Superior temporal gyrus (tissue), 1 donor: ENCODE measurements around the gene ETV5.
"Not testable (repeated sequence)": the region's sequence is repeated elsewhere in the genome, so short reads cannot be mapped to it uniquely, and the experiment has no call there.

Experiments
- DNase-seq: peaks from one replicate; pipeline ENCODE4 v3.0.0-alpha.2; 2016; ENCODE audit errors: extremely low spot score

ETV5 gene

DNA sequence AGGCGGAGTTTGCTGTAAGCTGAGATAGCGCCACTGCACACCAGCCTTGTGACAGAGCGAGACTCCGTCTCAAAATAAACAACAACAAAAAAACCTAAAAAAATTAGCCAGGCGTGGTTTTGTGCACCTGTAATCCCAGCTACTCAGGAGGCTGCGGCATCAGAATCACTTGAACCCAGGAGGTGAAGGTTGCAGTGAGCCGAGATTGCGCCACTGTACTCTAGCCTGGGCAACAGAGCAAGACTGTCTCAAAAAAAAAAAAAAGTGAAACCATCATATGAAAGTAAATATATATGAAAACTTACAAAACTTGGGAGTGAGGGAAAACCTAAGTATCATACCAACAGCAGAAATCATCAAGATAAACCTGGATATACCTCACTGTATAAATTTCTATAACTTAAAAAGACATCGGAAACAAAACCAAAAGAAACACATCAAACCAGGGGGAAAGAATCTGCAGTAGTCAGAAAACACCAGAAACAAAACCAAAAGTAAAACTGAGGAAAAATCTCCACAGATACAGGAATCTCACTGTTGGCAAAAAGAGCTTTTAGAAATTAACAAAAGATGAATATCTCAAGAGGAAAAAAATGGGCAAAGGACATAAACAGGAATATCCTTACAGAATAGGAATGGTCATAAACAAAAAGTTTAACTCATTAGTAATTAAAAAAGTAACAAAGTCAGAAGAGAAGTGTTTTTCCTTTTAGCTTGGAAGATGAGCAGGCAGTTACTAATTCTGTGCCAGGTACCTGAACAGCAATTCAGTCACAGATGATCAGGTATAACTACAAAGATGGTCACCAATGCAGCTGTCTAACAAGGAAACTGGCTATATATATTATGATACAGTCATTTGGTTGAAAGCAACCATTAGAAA is 41.3 kb downstream of the ETV5 start:
- DNase-seq = no peak

GRCh38 chr3:186060222-186060621 is 48.7 kb downstream of the ETV5 start:
- no peak for DNase-seq

DNA sequence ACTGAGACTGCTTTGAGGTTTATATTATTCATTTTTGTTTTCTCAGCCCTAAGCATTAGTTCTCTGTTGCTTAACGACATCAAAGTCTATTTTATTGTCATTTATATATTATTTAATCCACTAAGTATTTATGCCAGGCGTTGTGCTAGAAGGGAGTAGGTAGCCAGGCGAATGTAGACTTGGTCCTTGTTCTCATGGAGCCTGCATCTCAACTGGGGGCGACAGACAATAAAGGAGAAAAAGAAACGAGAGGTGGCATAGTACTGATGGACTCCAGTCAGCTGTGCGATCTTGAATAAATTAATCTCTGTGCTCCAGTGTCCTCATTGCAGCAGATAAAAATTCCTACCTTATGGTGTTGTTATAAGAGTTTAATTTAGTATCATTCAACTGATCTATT is 49.7 kb downstream of the ETV5 start:
- DNase-seq = no peak

- DNase-seq = no peak
Observed at GRCh38 chr3:186058225-186058624, 50.7 kb downstream of the ETV5 start.

- DNase-seq = no peak
Observed at GRCh38 chr3:186057594-186057993, 51.3 kb downstream of the ETV5 start.

DNA sequence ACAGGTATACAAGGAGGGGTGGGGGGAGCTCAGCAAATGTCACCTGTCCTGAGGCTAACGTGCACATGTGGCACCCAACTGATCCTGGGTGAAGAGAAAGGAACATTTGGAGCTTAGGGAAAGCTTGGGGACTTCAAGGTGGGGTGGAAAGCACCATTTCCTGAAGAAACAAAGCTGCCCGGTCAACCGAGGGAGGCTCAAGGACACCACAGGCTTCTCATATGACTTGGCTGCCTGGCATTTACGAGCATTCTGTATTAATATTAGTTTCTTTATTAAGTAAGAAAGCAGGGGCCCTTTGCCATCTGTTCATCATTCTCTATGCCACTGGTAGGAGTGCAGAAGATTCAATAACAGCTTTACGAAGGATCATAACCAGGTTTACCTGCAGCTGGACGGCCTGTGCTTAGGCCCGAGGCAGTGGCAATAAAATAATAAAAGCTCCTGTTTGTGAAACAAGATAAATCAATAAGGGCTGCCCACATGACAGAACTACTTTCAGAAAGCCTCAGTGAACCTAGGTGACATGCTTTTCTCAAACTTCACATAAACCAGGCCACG is 54.0 kb downstream of the ETV5 start:
- DNase-seq = no peak

DNA sequence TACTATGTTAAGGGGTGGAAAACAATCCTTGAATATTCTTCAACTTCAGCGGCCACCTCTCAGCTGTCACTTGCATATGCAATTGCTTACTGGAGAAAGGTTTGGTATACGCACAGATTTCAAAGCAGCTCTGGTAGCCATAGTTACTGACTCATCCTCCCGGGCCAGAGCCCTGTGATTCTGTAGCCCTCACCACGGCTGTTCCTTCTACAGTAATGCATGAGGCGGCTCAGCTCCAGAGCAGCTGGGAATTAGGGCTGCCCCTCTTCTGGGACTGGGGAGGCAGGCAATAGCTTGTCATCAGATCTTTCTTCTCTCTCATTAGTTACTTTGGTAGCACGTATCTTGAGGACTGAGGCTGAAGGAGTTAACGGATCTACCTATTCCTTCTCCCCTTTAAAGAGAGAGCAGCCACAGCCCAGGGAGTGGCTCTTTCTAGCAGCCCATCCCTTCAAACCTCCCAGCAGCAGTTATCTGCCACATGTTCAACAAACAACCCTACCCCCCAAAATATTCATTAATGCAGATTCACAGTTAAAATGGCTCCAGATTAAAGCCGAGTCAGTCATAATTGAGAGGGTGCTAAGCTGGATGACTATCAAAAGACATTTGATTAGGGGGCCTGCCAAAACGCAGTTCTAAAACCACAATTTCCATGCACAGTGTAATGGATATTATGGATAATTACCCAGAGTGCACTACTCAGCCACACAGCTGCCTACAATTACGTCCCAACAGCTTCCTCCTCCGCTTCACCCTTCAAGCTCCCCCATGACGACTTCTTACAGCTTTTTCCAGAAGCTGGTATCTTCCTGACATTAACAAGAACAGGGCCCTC is 54.7 kb downstream of the ETV5 start:
- peak; percentile 63 for DNase-seq

DNA sequence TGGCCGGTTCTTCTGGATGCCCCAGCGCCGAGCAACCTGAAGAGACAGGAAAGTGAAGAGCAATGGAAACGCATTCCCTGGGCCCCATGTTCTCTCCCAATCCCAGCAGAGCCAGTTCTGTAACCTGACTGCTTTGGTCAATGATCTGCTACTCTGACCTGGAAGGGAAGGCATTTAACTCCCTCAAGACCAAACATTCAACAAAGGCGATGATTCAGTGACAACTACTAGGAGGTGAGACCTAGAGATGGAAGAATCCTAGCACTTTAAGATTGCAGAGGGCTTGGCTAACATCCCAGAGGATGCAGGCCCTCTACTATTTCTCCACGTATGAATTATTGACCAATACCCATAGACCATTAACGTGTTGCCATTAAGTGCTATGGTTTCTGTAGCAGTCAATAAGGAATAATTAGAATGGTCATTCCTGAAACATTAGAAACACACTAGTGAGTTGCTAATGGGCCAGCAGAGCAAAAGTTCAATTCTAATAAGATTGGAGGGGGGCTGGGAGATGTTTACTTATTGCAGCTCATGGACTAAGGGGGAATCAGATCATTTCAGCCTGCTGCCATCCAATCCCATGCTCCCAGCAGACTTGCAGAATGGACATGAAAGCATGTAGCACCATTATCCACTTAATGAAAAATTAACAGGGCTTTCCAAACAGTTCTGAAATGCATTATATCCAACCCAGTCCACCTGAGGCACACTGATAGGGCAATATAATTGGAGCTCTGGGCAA is 56.6 kb downstream of the ETV5 start:
- no peak for DNase-seq

DNA sequence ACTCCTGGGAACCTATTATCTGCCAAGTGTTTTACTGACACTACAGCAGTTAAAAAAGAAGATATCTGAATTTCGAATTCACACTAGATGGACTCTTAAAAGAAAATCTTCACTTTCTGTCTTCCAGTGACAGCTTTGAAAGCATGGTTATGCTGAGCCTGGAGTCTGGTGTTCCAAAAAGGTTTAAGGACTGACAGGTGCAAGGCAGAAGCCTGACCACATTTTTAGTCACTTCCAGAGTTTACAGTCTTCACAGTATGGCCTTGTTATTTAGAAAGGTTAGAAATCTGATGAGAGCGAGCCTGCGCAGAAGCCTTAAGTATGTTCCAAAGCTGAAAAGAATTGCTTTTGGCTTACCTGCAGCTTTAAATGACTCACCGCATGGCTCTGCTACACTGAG is 59.9 kb downstream of the ETV5 start:
- no peak for DNase-seq

DNA sequence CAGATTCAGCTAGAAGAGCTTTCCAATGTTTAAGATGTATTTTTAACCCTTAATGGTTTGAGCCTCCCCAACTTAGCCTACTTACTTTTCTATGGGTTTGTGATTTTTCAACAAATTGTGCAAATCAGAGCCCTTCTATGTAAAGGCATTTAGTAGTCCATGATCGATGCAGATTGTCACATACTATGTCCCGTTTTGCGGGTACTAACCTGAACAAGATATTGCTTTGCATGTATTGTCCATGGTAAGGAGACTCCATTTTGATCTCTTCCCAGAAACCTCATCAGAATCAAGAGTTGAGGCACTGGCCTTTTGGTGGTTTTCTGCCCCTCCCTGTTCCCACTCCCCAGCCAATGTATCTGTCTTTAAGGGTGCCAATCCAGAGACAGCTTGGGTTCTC is 60.8 kb downstream of the ETV5 start:
- no peak for DNase-seq

DNA sequence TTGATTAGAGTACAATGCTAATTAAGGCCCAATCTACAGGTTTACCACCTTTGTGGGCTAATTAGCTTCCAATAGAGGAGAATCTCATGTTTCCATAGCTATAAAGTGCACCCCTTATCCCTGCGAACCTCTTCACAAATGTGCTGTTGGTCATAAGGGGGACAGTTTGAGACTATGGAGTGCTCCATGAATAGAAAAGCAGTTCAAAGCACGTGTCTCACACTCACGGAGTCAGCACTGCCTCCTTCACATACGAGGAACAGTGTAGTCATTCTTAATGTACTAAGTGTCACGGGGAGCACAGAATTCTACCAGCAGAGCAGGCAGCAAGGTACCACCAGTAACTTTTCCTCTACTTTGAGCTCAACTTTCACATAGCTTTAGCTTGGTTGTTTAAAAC is 62.1 kb downstream of the ETV5 start:
- DNase-seq = no peak

- DNase-seq = peak; percentile 97
Observed at GRCh38 chr3:186044968-186045367, 63.9 kb downstream of the ETV5 start.

GRCh38 chr3:186044427-186044826 is 64.5 kb downstream of the ETV5 start:
- peak; percentile 52 for DNase-seq

DNA sequence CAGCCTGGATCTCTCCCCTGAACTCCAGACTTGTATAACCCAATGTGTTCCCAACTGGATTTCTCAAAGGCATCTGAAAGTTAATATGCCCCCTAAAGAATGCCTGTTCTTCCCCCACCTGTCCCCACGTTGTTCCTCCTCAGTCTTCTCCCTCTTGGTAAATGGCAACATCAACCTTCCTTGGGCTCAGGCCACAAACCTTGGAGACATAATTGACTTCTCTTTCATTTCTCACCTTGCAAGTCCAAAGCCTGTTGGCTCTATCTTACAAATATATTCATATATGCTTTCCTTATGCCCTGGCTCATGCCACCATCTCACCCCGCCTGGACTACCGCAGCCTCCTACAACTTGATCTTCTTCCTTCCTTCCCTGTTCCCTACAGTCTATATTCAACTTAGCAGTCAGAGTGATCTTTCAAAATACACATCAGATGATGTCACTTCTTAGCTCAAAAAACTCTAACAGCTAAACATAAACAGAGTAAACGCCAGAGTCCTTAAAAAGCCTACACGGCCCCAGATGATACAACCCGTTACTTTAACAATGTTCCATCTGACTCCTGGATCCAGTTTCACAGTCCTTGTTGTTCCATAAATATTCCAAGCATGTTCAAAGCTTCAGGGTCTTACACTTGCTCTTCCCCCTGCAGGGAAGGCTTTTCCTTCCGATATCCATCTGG is 66.2 kb downstream of the ETV5 start:
- DNase-seq = no peak

GRCh38 chr3:186042036-186042435 is 66.9 kb downstream of the ETV5 start:
- DNase-seq = no peak

GRCh38 chr3:186038360-186038759 is 70.5 kb downstream of the ETV5 start:
- no peak for DNase-seq

DNA sequence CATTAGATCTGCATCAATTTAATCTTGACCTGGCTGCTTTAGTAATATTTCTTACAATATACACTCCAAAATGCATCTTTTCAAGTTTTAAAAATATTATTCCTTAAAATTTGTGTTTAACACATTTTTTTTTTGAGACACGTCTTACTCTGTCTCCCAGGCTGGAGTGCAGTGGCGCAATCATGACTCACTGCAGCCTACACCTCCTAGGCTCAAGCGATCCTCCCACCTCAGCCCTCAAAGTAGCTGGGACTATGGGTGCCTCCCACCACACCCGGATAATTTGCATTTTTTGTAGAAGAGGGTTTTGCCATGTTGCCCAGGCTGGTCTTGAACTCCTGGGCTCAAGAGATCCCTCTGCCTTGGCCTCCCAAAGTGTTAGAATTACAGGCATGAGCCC is 73.6 kb downstream of the ETV5 start:
- no peak for DNase-seq

DNA sequence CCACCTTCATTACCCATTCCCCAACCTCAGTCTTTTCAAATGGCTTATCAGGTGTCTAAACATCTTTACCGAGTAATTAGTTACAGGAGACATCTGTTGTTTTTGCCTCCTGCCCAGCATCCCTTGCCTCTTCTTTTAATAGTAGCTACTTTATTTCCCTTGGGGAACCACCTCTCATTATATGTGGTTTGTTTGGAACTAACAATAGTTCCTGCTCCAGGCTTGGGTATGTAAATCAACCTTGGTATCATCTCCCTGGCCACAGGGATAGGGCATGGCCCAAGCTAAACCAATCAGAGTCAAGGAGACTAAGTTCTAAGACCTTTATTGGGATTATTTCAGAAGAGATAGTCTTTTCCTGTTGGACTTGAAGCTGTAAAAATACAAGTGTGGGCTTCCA is 76.6 kb downstream of the ETV5 start:
- no peak for DNase-seq

DNA sequence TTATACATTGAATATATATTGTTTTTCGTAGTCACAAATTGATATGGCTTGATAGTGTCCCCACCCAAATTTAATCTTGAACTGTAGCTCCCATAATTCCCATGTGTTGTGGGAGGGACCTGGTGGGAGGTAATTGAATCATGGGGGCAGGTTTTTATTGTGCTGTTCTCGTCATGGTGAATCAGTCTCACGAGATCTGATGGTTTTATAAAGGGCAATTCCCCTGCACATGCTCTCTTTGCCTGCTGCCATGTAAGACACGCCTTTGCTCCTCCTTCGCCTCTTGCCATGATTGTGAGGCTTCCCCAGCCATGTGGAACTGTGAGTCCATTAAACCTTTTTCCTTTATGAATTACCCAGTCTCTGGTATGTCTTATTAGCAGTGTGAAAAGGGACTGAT is 82.9 kb downstream of the ETV5 start:
- not testable (repeated sequence) for DNase-seq

DNA sequence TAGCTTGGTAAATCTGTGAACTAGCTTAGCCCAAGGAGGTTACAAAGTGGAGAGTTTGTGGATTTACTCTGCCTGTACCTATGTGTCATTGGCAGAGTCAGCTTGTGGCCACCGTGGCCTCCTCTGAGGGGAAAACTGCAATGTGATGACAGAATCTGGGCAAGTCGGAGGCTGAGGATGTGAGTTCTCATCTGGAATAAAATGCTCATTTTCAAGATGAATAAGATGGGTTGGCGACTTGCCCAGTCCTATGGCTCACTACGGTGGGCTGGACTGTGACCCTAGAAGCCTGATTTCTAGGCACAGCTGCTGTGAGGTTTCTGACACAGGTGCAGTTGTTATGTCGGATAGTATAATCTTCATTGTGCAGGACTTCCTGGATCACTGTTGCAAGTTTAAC is 83.7 kb downstream of the ETV5 start:
- peak; percentile 15 for DNase-seq

DNA sequence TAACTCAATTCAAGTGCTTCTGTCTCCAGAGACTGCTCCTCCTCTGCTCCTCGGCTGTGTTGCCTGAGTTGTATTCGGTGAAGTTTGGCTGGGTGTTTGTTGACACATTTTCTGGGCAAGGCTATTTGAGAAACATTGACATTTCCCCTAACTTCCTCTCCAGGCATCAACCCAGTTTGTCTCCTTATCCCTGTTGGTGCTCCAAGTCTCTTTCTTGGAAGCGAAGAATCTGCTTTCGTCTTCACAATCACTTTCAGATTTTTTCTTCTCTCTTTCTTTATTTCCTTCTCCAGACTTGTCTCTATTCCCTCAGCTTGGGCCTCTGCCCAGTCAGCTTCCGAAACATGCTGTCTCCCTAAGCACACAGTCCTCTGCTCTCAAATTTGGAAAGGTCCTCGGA is 84.7 kb downstream of the ETV5 start:
- peak; percentile 59 for DNase-seq
